22Rv1 (cell line): Measurements from ENCODE around the gene SNAP47.

Experiments
- H3K27ac ChIP-seq: fragments of 450-650 bp; 2 replicates; pipeline ENCODE4 v1.5.1; 2017
- ZFX ChIP-seq: fragments of 450-650 bp; IDR thresholded peaks from 2 replicates; pipeline ENCODE4 v1.6.1; 2017; ENCODE audit warnings: antibody characterized with exemption, borderline replicate concordance
- TF ChIP-seq, protein P1 (sequence below): fragments of 450-650 bp; IDR thresholded peaks from 2 replicates; pipeline ENCODE4 v1.5.1; 2017; ENCODE audit warnings: mild to moderate bottlenecking

The SNAP47 gene

DNA sequence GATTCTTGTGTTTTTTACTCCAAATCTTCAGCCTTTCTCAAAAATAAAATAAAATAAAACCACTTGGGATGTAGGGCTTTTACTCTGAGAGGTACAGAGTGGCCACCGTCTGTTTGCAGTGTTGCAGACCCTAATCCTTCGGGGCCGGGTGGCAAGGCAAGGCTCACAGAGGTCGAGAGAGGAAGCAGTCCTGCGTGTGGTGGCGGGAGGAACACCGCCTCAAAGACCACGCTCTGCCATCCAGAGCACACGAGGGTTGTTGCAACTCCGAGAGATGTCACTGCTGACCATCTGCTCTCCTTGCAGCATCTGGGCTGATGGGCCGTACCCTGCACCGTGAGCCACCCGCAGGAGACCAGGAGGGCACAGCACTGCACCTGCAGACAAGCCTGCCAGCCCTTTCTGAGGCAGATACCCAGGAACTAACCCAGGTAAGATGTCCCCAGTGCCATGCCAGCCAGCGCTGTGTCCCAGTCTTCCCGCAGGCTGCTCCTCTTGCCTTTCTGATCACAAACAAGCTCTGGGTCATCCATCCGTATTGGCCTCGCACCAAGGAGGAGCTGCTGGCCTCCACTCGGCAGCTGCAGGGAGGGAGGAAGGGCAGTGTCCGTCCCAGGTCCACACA is 31.5 kb downstream of the SNAP47 start:
- H3K27ac ChIP-seq = no peak overlapping the region
- no peak for TF ChIP-seq ZFX
- TF ChIP-seq, protein P1, sequence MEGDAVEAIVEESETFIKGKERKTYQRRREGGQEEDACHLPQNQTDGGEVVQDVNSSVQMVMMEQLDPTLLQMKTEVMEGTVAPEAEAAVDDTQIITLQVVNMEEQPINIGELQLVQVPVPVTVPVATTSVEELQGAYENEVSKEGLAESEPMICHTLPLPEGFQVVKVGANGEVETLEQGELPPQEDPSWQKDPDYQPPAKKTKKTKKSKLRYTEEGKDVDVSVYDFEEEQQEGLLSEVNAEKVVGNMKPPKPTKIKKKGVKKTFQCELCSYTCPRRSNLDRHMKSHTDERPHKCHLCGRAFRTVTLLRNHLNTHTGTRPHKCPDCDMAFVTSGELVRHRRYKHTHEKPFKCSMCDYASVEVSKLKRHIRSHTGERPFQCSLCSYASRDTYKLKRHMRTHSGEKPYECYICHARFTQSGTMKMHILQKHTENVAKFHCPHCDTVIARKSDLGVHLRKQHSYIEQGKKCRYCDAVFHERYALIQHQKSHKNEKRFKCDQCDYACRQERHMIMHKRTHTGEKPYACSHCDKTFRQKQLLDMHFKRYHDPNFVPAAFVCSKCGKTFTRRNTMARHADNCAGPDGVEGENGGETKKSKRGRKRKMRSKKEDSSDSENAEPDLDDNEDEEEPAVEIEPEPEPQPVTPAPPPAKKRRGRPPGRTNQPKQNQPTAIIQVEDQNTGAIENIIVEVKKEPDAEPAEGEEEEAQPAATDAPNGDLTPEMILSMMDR = no peak

DNA sequence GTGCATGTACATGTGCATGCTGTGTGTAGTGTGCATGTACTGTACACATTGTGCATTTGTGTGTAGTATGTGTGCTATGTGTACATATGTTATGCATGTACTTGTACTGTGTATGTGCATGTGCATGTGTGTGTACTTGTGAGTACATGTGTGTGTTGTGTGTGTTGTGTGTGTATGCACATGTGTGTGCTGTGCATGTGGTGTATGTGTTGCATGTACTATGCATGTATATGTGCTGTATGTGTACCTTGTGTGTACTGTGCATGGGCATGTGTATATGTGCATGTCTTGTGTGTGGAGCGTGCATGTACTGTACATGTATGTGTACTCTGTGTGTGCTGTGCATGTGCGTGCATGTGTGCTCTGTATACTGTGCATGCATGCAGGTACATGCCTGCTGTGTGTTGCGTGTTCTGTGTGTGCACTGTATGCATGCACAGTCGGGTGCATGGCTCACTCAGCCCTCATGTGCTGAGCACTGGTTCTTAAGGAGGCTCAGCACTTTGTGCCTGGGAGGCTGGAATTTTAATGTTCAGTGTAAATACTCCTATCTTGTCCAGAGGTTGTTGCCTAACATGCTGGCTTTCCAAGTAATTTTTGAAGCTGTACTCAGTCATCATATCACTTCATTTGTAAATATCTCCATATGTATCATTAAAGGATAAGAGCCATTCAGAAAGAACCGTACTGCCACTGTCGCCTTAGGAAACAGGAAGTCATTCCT is 32.3 kb downstream of the SNAP47 start:
- H3K27ac ChIP-seq = no peak overlapping the region
- TF ChIP-seq ZFX = no peak
- TF ChIP-seq, protein P1 = no peak

DNA sequence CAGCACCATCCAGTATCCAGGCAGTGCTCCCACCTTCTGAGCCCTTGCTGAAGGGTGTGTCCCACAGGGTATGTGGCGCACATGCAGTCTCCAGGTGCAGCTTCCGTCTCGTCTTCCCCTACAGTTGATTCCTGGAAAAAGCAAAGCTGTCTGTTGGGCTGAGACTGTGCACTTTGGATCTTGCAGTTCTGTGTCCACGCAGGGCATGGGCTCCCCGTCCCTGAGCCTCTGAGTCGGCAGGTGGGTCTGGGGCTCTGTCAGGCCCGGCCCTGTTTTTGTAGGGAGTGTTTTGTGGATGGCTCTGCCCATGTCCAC is 32.8 kb downstream of the SNAP47 start:
- H3K27ac ChIP-seq = no peak overlapping the region
- TF ChIP-seq, protein P1 = no peak
- TF ChIP-seq ZFX = no peak

DNA sequence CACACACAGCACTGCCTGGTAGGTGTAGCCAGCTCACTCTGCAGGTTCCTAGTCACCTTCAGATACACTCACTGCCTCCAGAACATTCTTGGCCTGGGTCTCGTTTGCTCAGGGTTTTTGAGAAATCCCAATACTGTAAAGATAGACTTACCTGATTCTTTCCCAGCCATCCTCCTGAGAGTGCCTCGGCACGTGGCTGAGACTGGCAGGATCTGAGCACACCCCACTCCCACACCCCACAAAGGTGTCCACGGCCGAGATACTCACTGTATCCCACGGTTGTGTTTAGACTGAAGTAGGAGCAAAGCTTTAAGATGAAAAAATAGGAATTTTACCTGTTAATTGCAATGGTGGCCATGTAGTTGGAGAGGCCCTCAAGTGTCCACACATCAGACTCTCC is 33.4 kb downstream of the SNAP47 start:
- TF ChIP-seq ZFX = no peak
- TF ChIP-seq, protein P1 = no peak
- H3K27ac ChIP-seq = no peak overlapping the region

DNA sequence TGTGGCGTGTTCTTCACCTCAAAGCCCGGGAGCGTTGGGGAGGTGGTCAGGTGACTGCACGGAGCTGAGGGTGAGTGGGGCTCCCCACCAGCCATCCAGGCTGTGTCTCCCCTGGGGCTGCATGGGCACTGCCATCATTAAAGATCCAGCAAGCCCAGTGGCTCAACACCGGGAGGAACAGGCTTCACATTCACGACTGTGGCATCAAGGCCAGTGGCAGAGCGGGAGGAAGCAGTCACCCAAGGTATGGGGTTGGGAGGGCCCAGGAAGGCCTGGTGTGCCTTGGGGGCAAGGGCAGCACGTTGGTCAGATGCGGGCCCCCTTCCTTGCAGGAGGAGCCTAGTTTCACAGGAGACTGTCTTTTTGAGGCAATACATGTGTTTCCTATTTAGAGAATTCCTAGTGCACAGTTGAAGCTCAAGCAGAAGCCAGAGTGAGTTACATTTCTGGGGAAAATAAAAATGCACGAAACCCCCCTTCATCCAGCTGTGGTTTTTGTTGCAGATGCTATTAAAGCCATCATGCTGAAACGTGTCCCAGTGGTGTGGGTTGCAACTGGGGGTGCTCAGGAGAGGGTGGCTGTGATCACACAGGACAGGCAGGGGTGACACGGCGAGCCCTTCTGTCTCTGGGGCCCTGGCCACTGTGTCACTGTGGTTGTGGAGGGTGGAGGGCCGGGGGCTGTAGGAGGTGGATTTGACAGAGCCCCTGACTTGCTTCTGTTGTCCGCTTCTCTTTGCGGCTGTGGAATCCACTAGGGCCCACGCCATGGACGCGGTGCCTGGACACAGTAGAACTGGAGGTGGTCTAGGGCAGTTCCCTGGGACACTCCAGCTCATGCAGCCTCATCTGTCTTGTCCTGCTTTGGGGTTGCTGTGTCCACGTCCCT is 34.1 kb downstream of the SNAP47 start:
- H3K27ac ChIP-seq = no peak overlapping the region
- TF ChIP-seq ZFX = no peak
- TF ChIP-seq, protein P1 = no peak

DNA sequence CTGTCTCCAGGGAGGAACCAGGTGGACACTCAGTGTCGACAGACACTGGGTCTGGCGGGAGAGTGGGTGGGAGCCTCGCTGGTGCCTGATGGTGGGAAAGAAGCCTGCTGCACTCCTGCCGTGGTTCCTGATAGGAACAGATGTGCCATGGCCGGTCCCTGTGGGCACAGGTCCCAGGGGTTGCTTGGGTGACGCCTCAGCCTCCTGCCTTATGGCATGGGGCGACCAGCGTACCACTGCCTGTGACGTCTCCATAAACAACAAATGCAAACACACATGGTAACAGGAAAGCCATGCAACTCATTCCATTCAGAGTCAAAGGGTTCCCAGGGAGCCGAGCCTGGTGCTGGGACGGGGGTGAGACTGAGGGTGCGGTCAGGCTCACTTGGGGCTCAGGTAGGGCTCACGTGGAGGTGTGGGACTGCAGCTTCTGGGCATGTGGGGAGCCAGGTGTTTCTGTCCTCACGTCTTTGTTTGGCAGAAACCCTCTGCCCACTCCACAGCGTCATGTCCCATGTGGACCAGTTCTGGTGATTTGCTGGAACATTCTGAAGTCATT is 34.8 kb downstream of the SNAP47 start:
- H3K27ac ChIP-seq = no peak overlapping the region
- TF ChIP-seq, protein P1 = no peak
- TF ChIP-seq ZFX = no peak
